Measurements from ENCODE around the gene CLOCK. TPM values are rescaled to one million over a fixed set of nuclear protein-coding genes. Genes with fewer than 3 reads are reported as not detected.

Gene CLOCK
- total RNA-seq, 1 experiment from 2014 or later = 37.6 TPM

DNA sequence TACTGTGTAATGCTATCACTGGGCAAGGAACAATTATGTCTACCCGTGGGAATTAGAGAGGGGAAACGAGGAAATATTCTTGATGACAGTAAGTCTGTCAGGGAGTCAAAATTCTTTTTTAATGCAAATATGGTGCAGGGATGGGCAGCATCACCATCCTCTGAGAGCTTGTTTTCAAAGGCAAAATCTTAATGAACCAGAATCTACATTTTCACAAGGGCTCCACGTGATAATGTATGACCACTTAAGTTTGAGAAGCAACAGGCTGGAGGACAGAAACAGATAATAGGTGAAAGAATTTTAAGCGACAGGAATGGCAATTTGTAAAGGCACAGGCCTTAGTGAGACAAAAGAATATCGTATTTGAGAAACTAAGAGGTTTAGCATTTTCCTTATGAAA lies 63.4 kb downstream of the CLOCK start:
- CTCF ChIA-PET = no interaction called here
- H3K4me3 Mint-ChIP-seq (ENCODE audit: unreplicated experiment) = no peak overlapping the region

GRCh38 chr4:55475394-55476243 lies 71.1 kb downstream of the CLOCK start:
- BruUV-seq (replicated peaks) = no TSS peak
- Mint-ChIP-seq H3K27me3 (ENCODE audit: insufficient read depth, unreplicated experiment) (no peaks in the 10 kb centered on the region), H3K9me3 (ENCODE audit: unreplicated experiment) (peaks cover 7% of the 10 kb centered on the region), H3K4me1 (ENCODE audit: insufficient read depth, unreplicated experiment) (peaks cover 23% of the 10 kb centered on the region), H3K4me3 (ENCODE audit: unreplicated experiment) (no peak overlapping the region), H3K36me3 (ENCODE audit: insufficient read depth, unreplicated experiment) (peaks cover 41% of the 10 kb centered on the region), H3K27ac (ENCODE audit: low read depth, unreplicated experiment) (peak overlapping the region; percentile 72)
- intact Hi-C loops (cut with micrococcal nuclease) = no loop called here
- ChIA-PET POLR2A (interaction anchor here (0.6 to 2.9 kb wide), 3 partner anchors 70 to 407 kb away, joined by 3 to 16 read pairs (median 3); partner anchors contain the start of gene CLOCK), CTCF (interaction anchor here (1.2 kb wide), 1 partner anchor 130 kb away, joined by 4 read pairs; no protein-coding TSS in a partner anchor)
- DNase-seq (ENCODE audit: unreplicated experiment) = peak; percentile 58
- TF ChIP-seq, protein P1, sequence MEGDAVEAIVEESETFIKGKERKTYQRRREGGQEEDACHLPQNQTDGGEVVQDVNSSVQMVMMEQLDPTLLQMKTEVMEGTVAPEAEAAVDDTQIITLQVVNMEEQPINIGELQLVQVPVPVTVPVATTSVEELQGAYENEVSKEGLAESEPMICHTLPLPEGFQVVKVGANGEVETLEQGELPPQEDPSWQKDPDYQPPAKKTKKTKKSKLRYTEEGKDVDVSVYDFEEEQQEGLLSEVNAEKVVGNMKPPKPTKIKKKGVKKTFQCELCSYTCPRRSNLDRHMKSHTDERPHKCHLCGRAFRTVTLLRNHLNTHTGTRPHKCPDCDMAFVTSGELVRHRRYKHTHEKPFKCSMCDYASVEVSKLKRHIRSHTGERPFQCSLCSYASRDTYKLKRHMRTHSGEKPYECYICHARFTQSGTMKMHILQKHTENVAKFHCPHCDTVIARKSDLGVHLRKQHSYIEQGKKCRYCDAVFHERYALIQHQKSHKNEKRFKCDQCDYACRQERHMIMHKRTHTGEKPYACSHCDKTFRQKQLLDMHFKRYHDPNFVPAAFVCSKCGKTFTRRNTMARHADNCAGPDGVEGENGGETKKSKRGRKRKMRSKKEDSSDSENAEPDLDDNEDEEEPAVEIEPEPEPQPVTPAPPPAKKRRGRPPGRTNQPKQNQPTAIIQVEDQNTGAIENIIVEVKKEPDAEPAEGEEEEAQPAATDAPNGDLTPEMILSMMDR (IDR thresholded peaks at IDR 0.05; ENCODE audit: unreplicated experiment) = no peak

More for the DNA sequence above, 63.4 kb downstream of the CLOCK start:
- no peak for DNase-seq (ENCODE audit: unreplicated experiment)
- no TSS peak for BruUV-seq (replicated peaks)
- Mint-ChIP-seq H3K27me3 (ENCODE audit: insufficient read depth, unreplicated experiment) (no peaks in the 10 kb centered on the region), H3K4me1 (ENCODE audit: insufficient read depth, unreplicated experiment) (peaks cover 2% of the 10 kb centered on the region), H3K27ac (ENCODE audit: low read depth, unreplicated experiment) (no peak overlapping the region), H3K36me3 (ENCODE audit: insufficient read depth, unreplicated experiment) (peaks cover 19% of the 10 kb centered on the region), H3K9me3 (ENCODE audit: unreplicated experiment) (no peaks in the 10 kb centered on the region)
- POLR2A ChIA-PET = no interaction called here
- TF ChIP-seq, protein P1 (IDR thresholded peaks at IDR 0.05; ENCODE audit: unreplicated experiment) = no peak
- intact Hi-C loops (cut with micrococcal nuclease) = no loop called here

- BruUV-seq (replicated peaks) = no TSS peak
- Mint-ChIP-seq H3K4me3 (ENCODE audit: unreplicated experiment) (no peak overlapping the region), H3K27me3 (ENCODE audit: insufficient read depth, unreplicated experiment) (no peaks in the 10 kb centered on the region), H3K4me1 (ENCODE audit: insufficient read depth, unreplicated experiment) (peaks cover 3% of the 10 kb centered on the region), H3K36me3 (ENCODE audit: insufficient read depth, unreplicated experiment) (peaks cover 27% of the 10 kb centered on the region), H3K27ac (ENCODE audit: low read depth, unreplicated experiment) (no peak overlapping the region), H3K9me3 (ENCODE audit: unreplicated experiment) (peaks cover 7% of the 10 kb centered on the region)
- intact Hi-C loops (cut with micrococcal nuclease) = no loop called here
- ChIA-PET POLR2A (interaction anchor here (0.7 kb wide), 1 partner anchor 77 kb away, joined by 4 read pairs; no protein-coding TSS in a partner anchor), CTCF (interaction anchor here (0.6 kb wide), 1 partner anchor 55 kb away, joined by 4 read pairs; no protein-coding TSS in a partner anchor)
- no peak for DNase-seq (ENCODE audit: unreplicated experiment)
- TF ChIP-seq, protein P1 (IDR thresholded peaks at IDR 0.05; ENCODE audit: unreplicated experiment) = no peak
These were observed 76.7 kb downstream of the CLOCK start for GRCh38 chr4:55469979-55470378.

- ChIA-PET POLR2A (no interaction called here), CTCF (no interaction called here)
- Mint-ChIP-seq H3K4me3 (ENCODE audit: unreplicated experiment) (no peak overlapping the region), H3K9me3 (ENCODE audit: unreplicated experiment) (peaks cover under 1% of the 10 kb centered on the region), H3K36me3 (ENCODE audit: insufficient read depth, unreplicated experiment) (peaks cover 27% of the 10 kb centered on the region), H3K4me1 (ENCODE audit: insufficient read depth, unreplicated experiment) (no peaks in the 10 kb centered on the region), H3K27me3 (ENCODE audit: insufficient read depth, unreplicated experiment) (no peaks in the 10 kb centered on the region), H3K27ac (ENCODE audit: low read depth, unreplicated experiment) (peak overlapping the region; percentile 19)
- intact Hi-C loops (cut with micrococcal nuclease) = no loop called here
- TF ChIP-seq, protein P1 (IDR thresholded peaks at IDR 0.05; ENCODE audit: unreplicated experiment) = no peak
- BruUV-seq (replicated peaks) = no TSS peak
- DNase-seq (ENCODE audit: unreplicated experiment) = peak; percentile 33
These were observed 78.0 kb downstream of the CLOCK start for GRCh38 chr4:55468724-55469123.
